Spleen (tissue), 11 donors: Measurements from ENCODE around the gene KLRK1. TPM values are rescaled to one million over a fixed set of nuclear protein-coding genes. Genes with fewer than 3 reads are reported as not detected.
"Not testable (repeated sequence)": the region's sequence is repeated elsewhere in the genome, so short reads cannot be mapped to it uniquely, and the experiment has no call there.

Experiments
- DNase-seq: peaks from one replicate; pipeline ENCODE4 v3.0.0-alpha.2; 2020
- H3K27ac ChIP-seq, 8 donors: fragments of 200-600 bp; sonication (generic) in 7 of 8; 1 replicate in 4 of 8; 2 replicates in 4 of 8; pipeline versions ENCODE4 v1.5.0 to v1.8.0; 2016 to 2021; ENCODE audit warnings: inconsistent platforms in 4 of 8, mild to moderate bottlenecking in 4 of 8, moderate library complexity in 1 of 8
- H3K27me3 ChIP-seq, 7 donors: fragments of 200-600 bp; sonication (generic) in 6 of 7; replicated peaks in 1 of 7; 1 replicate in 4 of 7; 2 replicates in 3 of 7; pipeline versions ENCODE4 v1.5.0 to v1.8.0; 2016 to 2021; ENCODE audit warnings: inconsistent platforms in 3 of 7, mild to moderate bottlenecking in 1 of 7
- H3K36me3 ChIP-seq, 6 donors: fragments of 200-600 bp; sonication (generic) in 5 of 6; 1 replicate in 4 of 6; 2 replicates in 2 of 6; pipeline versions ENCODE4 v1.5.0 to v1.8.0; 2016 to 2021; ENCODE audit warnings: inconsistent platforms in 2 of 6
- H3K4me1 ChIP-seq, 6 donors: fragments of 200-600 bp; sonication (generic) in 5 of 6; 1 replicate in 3 of 6; 2 replicates in 3 of 6; pipeline versions ENCODE4 v1.5.0 to v1.8.0; 2016 to 2021; ENCODE audit warnings: inconsistent platforms in 3 of 6
- H3K4me3 ChIP-seq, 8 donors: fragments of 200-600 bp; sonication (generic) in 7 of 8; 1 replicate in 4 of 8; 2 replicates in 4 of 8; pipeline versions ENCODE4 v1.5.0 to v1.8.0; 2016 to 2021; ENCODE audit warnings: inconsistent platforms in 4 of 8, mild to moderate bottlenecking in 4 of 8, moderate library complexity in 2 of 8
- H3K9me3 ChIP-seq, 8 donors: fragments of 200-600 bp; sonication (generic) in 7 of 8; 1 replicate in 4 of 8; 2 replicates in 4 of 8; pipeline versions ENCODE4 v1.5.0 to v1.8.0; 2016 to 2021; ENCODE audit warnings: inconsistent platforms in 4 of 8
- CTCF ChIP-seq, 11 experiments: fragments of 200-600 bp in 7 of 11; fragments of 450-650 bp in 4 of 11; sonication (generic) in 4 of 11; IDR thresholded peaks in 8 of 11; conservative IDR thresholded peaks in 3 of 11; 1 replicate in 7 of 11; 2 replicates in 4 of 11; pipeline versions ENCODE4 v1.4.0 to v1.8.0; 2016 to 2021; ENCODE audit warnings: antibody characterized with exemption in 11 of 11, inconsistent platforms in 4 of 11, mild to moderate bottlenecking in 1 of 11
- POLR2A ChIP-seq, 3 donors: fragments of 450-650 bp; IDR thresholded peaks; one replicate each; pipeline ENCODE4 v1.5.1; 2017; ENCODE audit warnings: antibody characterized with exemption in 3 of 3, mild to moderate bottlenecking in 1 of 3
- POLR2AphosphoS5 ChIP-seq, 3 donors: sonication (generic); formaldehyde crosslinking; IDR thresholded peaks; one replicate each; pipeline ENCODE4 v1.5.1; 2017; ENCODE audit warnings: antibody characterized with exemption in 3 of 3
- WGBS, 5 donors: extraction: QIAGEN DNeasy Blood & Tissue Kit in 3 of 5; methylation state at CpG; one replicate each; pipeline versions ENCODE4 v1.1.5 to v1.1.7; 2013 to 2018; 5-methylcytosine and 5-hydroxymethylcytosine counted together
- intact Hi-C: fragments of 100-400 bp; cut with DNase I; formaldehyde crosslinking; loops from one replicate; pipeline ENCODE4 v1.15.0; 2023; ENCODE audit warnings: low total_unique reads
- polyA plus RNA-seq, 3 donors: library from polyadenylated mRNA; stranded (reverse); fragments of 200-250 nt; gene quantifications; one replicate each; pipeline ENCODE4 v1.2.1, GENCODE V29; 2013
- total RNA-seq, 7 donors: library from RNA; depleted of rRNA in 3 of 7; stranded (reverse); fragments of >200 nt in 3 of 7; fragmentation: NEBNext Ultra II Directional in 4 of 7; extraction: Animal tissue kit (Norgen Biotek cat#: 25700) in 4 of 7; gene quantifications; one replicate each; pipeline versions ENCODE4 v1.1.0 to v1.2.1, GENCODE V29; 2016 to 2021
- donor health status: healthy with polysubstance abuse.
- donor health status: DM: no; HTN: no; CAD: no; lungs with moderate emphysema.
- donor health status: DM: no; HTN: no; CAD: no.
- donor health status: Bipolar disorder and iron deficiency.
- donor health status: healthy.
- donor health status: DM: no; HTN: no; CAD: no.
- donor health status: DM: yes; HTN: yes; CAD: no.

KLRK1 gene
- total and polyA plus RNA-seq, 10 donors = 12.3 to 78.1 (median 42.7) TPM

- H3K4me3 ChIP-seq, H3K9me3 ChIP-seq, H3K36me3 ChIP-seq, DNase-seq, H3K27me3 ChIP-seq, intact Hi-C loops: not testable (repeated sequence)
- Histone ChIP-seq H3K4me1 (peaks cover 0 to 54% (median 21%) of the 10 kb centered on the region in 6 donors), H3K27ac (peak overlapping the region in 7 of 8 donors; percentile 30 to 75 (median 45))
- peak in 1 of 3 donors; percentile 21 for TF ChIP-seq POLR2AphosphoS5 (IDR thresholded peaks at IDR 0.05)
- 65 to 80% (median 74%) methylated on average over 11 of the region's 11 CpGs for WGBS, 5 donors
Measured at GRCh38 chr12:10394531-10395152, 4.8 kb upstream of the KLRK1 start.

- Histone ChIP-seq H3K4me1 (peaks cover 0 to 54% (median 21%) of the 10 kb centered on the region in 6 donors), H3K27me3 (no peaks in the 10 kb centered on the region), H3K27ac (peak overlapping the region in 4 of 8 donors; percentile 41 to 75 (median 54)), H3K4me3 (no peak overlapping the region), H3K36me3 (no peaks in the 10 kb centered on the region), H3K9me3 (no peaks in the 10 kb centered on the region)
- TF ChIP-seq POLR2AphosphoS5 (IDR thresholded peaks at IDR 0.05) (no peak), POLR2A (IDR thresholded peaks at IDR 0.05) (no peak), CTCF (IDR thresholded peaks at IDR 0.05 in 8 of 11, conservative IDR thresholded peaks at IDR 0.05 in 3 of 11) (no peak)
- intact Hi-C loops = no loop called here
- DNase-seq = no peak
- 50 to 69% (median 50%) methylated on average over 3 of the region's 3 CpGs for WGBS, 5 donors
Measured at GRCh38 chr12:10393291-10393690, 3.5 kb upstream of the KLRK1 start.

GRCh38 chr12:10392394-10392930 is 2.6 kb upstream of the KLRK1 start:
- peak overlapping the region in 6 of 8 donors; percentile 3 to 75 (median 43) for H3K27ac ChIP-seq
- TF ChIP-seq POLR2A (IDR thresholded peaks at IDR 0.05) (no peak), POLR2AphosphoS5 (IDR thresholded peaks at IDR 0.05) (peak in 1 of 3 donors; percentile 72)
- H3K9me3 ChIP-seq = no peaks in the 10 kb centered on the region
- intact Hi-C loops = no loop called here
- no peak overlapping the region for H3K4me3 ChIP-seq
- DNase-seq = no peak
- H3K36me3 ChIP-seq = no peaks in the 10 kb centered on the region
- WGBS, 5 donors = 16 to 25% (median 24%) methylated on average over 7 of the region's 7 CpGs
- H3K4me1 ChIP-seq = peaks cover 0 to 54% (median 21%) of the 10 kb centered on the region in 6 donors
- H3K27me3 ChIP-seq = no peaks in the 10 kb centered on the region

GRCh38 chr12:10390991-10391390 is 1.1 kb upstream of the KLRK1 start:
- peak overlapping the region in 3 of 8 donors; percentile 42 to 75 (median 67) for H3K27ac ChIP-seq
- H3K27me3 ChIP-seq, H3K9me3 ChIP-seq, DNase-seq, H3K36me3 ChIP-seq, intact Hi-C loops, H3K4me3 ChIP-seq: not testable (repeated sequence)
- WGBS, 5 donors = 81 to 94% (median 87%) methylated on average over 7 of the region's 7 CpGs
- H3K4me1 ChIP-seq = peaks cover 0 to 44% (median 20%) of the 10 kb centered on the region in 6 donors

- no peaks in the 10 kb centered on the region for H3K27me3 ChIP-seq
- no peak for TF ChIP-seq CTCF (IDR thresholded peaks at IDR 0.05 in 8 of 11, conservative IDR thresholded peaks at IDR 0.05 in 3 of 11)
- TF ChIP-seq POLR2A (IDR thresholded peaks at IDR 0.05) = no peak
- TF ChIP-seq POLR2AphosphoS5 (IDR thresholded peaks at IDR 0.05) = no peak
- peak overlapping the region in 6 of 8 donors; percentile 9 to 53 (median 20) for H3K4me3 ChIP-seq
- WGBS, 5 donors = 53 to 81% (median 67%) methylated on average over 9 of the region's 9 CpGs
- intact Hi-C loops = no loop called here
- no peaks in the 10 kb centered on the region for H3K36me3 ChIP-seq
- H3K4me1 ChIP-seq = peaks cover 0 to 24% (median 13%) of the 10 kb centered on the region in 6 donors
- no peak for DNase-seq
- H3K9me3 ChIP-seq = peaks cover 0 to 7% (median 0%) of the 10 kb centered on the region in 8 donors
- peak overlapping the region in 7 of 8 donors; percentile 41 to 75 (median 45) for H3K27ac ChIP-seq
Measured at GRCh38 chr12:10388624-10389413, 1.0 kb downstream of the KLRK1 start.

GRCh38 chr12:10387498-10387897 is 2.3 kb downstream of the KLRK1 start:
- H3K27me3 ChIP-seq, H3K9me3 ChIP-seq, H3K36me3 ChIP-seq, DNase-seq, intact Hi-C loops: not testable (repeated sequence)
- H3K27ac ChIP-seq = peak overlapping the region in 7 of 8 donors; percentile 5 to 75 (median 65)
- 67 to 92% (median 85%) methylated on average over 6 of the region's 6 CpGs for WGBS, 5 donors
- peaks cover 0 to 11% (median 4%) of the 10 kb centered on the region in 6 donors for H3K4me1 ChIP-seq
- H3K4me3 ChIP-seq = peak overlapping the region in 5 of 8 donors; percentile 2 to 53 (median 23)
